ENCODE data around the gene WWOX. TPM values are rescaled to one million over a fixed set of nuclear protein-coding genes. Genes with fewer than 3 reads are reported as not detected.

The WWOX gene
- total RNA-seq, 3 donors from 2014 or later: 11.7 to 18.0 (median 13.8) TPM

- H3K36me3 ChIP-seq (ENCODE audit: low read depth): no peaks in the 10 kb centered on the region
- no peak for DNase-seq
- no peak for ATAC-seq
- no peaks in the 10 kb centered on the region for H3K9me3 ChIP-seq
- TF ChIP-seq CTCF (IDR thresholded peaks at IDR 0.05): no peak
- H3K4me3 ChIP-seq: no peak overlapping the region
- no peaks in the 10 kb centered on the region for H3K4me1 ChIP-seq (ENCODE audit: low read depth)
- intact Hi-C loops (cut with DNase I, micrococcal nuclease): no loop called here
Observed at GRCh38 chr16:78890373-78890895, 791.0 kb downstream of the WWOX start.

GRCh38 chr16:78892951-78893733, 793.7 kb downstream of the WWOX start:
- peak; percentile 50 for ATAC-seq
- Histone ChIP-seq H3K9me3 (no peaks in the 10 kb centered on the region), H3K36me3 (ENCODE audit: low read depth) (no peaks in the 10 kb centered on the region), H3K4me3 (no peak overlapping the region), H3K4me1 (ENCODE audit: low read depth) (no peaks in the 10 kb centered on the region)
- intact Hi-C loops (cut with DNase I, micrococcal nuclease): no loop called here
- TF ChIP-seq CTCF (IDR thresholded peaks at IDR 0.05): no peak
- no peak for DNase-seq

- Histone ChIP-seq H3K9me3 (no peaks in the 10 kb centered on the region), H3K4me3 (no peak overlapping the region), H3K4me1 (ENCODE audit: low read depth) (no peaks in the 10 kb centered on the region), H3K36me3 (ENCODE audit: low read depth) (no peaks in the 10 kb centered on the region)
- ATAC-seq (peak; percentile 32), DNase-seq (no peak)
- intact Hi-C loops (cut with DNase I, micrococcal nuclease): no loop called here
- TF ChIP-seq CTCF (IDR thresholded peaks at IDR 0.05): no peak
Observed at GRCh38 chr16:78894886-78895285, 795.4 kb downstream of the WWOX start.

- intact Hi-C loops (cut with DNase I, micrococcal nuclease): no loop called here
- ATAC-seq (no peak), DNase-seq (no peak)
- Histone ChIP-seq H3K4me1 (ENCODE audit: low read depth) (no peaks in the 10 kb centered on the region), H3K9me3 (no peaks in the 10 kb centered on the region), H3K4me3 (no peak overlapping the region), H3K36me3 (ENCODE audit: low read depth) (no peaks in the 10 kb centered on the region)
- TF ChIP-seq CTCF (IDR thresholded peaks at IDR 0.05): no peak
Observed at GRCh38 chr16:78895681-78896080, 796.2 kb downstream of the WWOX start.

- DNase-seq (no peak), ATAC-seq (peak; percentile 45)
- intact Hi-C loops (cut with DNase I, micrococcal nuclease): no loop called here
- Histone ChIP-seq H3K4me3 (no peak overlapping the region), H3K36me3 (ENCODE audit: low read depth) (no peaks in the 10 kb centered on the region), H3K4me1 (ENCODE audit: low read depth) (no peaks in the 10 kb centered on the region), H3K9me3 (no peaks in the 10 kb centered on the region)
- no peak for TF ChIP-seq CTCF (IDR thresholded peaks at IDR 0.05)
Observed at GRCh38 chr16:78896280-78896679, 796.8 kb downstream of the WWOX start.
